Endodermal cell (in vitro differentiated cells): ENCODE measurements around the gene ADNP2. TPM values are rescaled to one million over a fixed set of nuclear protein-coding genes. Genes with fewer than 3 reads are reported as not detected.

Experiments used
- DNase-seq: peaks from one replicate; pipeline ENCODE4 v3.0.0-alpha.2; 2017
- H3K27ac ChIP-seq: 2 replicates; pipeline ENCODE4 v1.5.1; 2013; ENCODE audit warnings: mild to moderate bottlenecking, low read depth, low read length, moderate library complexity
- H3K27me3 ChIP-seq: 2 replicates; pipeline ENCODE4 v1.6.1; 2013; ENCODE audit warnings: mild to moderate bottlenecking, low read length, moderate library complexity; ENCODE audit not compliant: insufficient read depth, control insufficient read depth, poor library complexity, severe bottlenecking
- H3K36me3 ChIP-seq: 2 replicates; pipeline ENCODE4 v1.7.0; 2013; ENCODE audit warnings: mild to moderate bottlenecking, low read length, moderate library complexity; ENCODE audit not compliant: control insufficient read depth, insufficient read depth
- H3K4me1 ChIP-seq: one replicate; pipeline ENCODE4 v1.7.0; 2013; ENCODE audit warnings: low read length; ENCODE audit not compliant: control insufficient read depth, insufficient read depth
- H3K4me3 ChIP-seq: 2 replicates; pipeline ENCODE4 v1.5.1; 2013; ENCODE audit warnings: mild to moderate bottlenecking, low read length, moderate library complexity
- H3K9ac ChIP-seq: 2 replicates; pipeline ENCODE4 v1.6.1; 2013; ENCODE audit warnings: mild to moderate bottlenecking, low read length, moderate library complexity; ENCODE audit not compliant: poor library complexity, severe bottlenecking; ENCODE audit errors: extremely low read depth
- H3K9me3 ChIP-seq: 2 replicates; pipeline ENCODE4 v1.6.1; 2013; ENCODE audit warnings: mild to moderate bottlenecking, low read length, moderate library complexity; ENCODE audit not compliant: control insufficient read depth
- H3K27ac Mint-ChIP-seq: 2 replicates; pipeline ENCODE4 v1.8.0; 2020; ENCODE audit warnings: mixed read lengths
- H3K27me3 Mint-ChIP-seq: 2 replicates; pipeline ENCODE4 v1.8.0; 2021; ENCODE audit warnings: mild to moderate bottlenecking, mixed read lengths; ENCODE audit not compliant: insufficient read depth
- H3K36me3 Mint-ChIP-seq: 2 replicates; pipeline ENCODE4 v1.8.0; 2020; ENCODE audit warnings: low read depth, mixed read lengths
- H3K4me1 Mint-ChIP-seq: 2 replicates; pipeline ENCODE4 v1.8.0; 2020; ENCODE audit warnings: mixed read lengths
- H3K4me3 Mint-ChIP-seq: 2 replicates; pipeline ENCODE4 v1.8.0; 2020; ENCODE audit warnings: mild to moderate bottlenecking, moderate library complexity, mixed read lengths
- H3K9me3 Mint-ChIP-seq: 2 replicates; pipeline ENCODE4 v1.8.0; 2020; ENCODE audit warnings: mild to moderate bottlenecking, mixed read lengths
- WGBS, 2 experiments: methylation state at CpG; one replicate each; pipeline versions ENCODE4 v1.1.5 to v1.1.7; 2013; ENCODE audit warnings: missing lambda C conversion rate in 2 of 2, mixed read lengths in 1 of 2; ENCODE audit not compliant: insufficient coverage in 1 of 2, insufficient read length in 1 of 2; 5-methylcytosine and 5-hydroxymethylcytosine counted together
- total RNA-seq, 2 donors: library from RNA; stranded (reverse); fragmentation: NEBNext Ultra II Directional in 1 of 2; extraction: Animal tissue kit (Norgen Biotek cat#: 25700) in 1 of 2; gene quantifications; 2 replicates in 1 of 2; 3 replicates in 1 of 2; pipeline ENCODE4 v1.2.1, GENCODE V29; 2021
- TF ChIP-seq, protein P1 (sequence below): fragments of 200-600 bp; sonication (generic); conservative IDR thresholded peaks from 2 replicates; pipeline ENCODE4 v1.5.0; 2021; ENCODE audit warnings: antibody characterized with exemption, mild to moderate bottlenecking

The ADNP2 gene
- total RNA-seq, 2 donors from 2014 or later: 38.4 to 51.0 TPM

DNA sequence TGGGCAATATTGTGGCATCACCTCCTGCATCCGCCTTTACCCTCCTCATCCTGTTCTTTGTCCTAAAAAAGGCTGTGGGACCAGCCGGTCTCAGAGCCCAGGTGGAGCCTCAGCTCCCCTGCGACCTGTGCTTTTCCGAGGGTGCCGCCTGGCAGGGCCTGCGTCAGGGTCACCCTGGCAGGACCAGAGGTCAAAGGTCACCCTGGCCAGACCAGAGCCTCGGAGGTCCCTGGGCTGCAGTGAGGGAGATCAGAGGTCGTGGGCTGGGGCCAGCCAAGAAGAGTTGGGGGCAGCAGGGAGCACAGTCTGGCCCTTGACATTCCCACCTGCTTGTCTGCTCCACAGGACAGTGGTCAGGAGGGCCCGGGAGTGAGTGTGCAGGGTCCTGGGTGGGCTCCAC, 43.4 kb upstream of the ADNP2 start:
- no peak for DNase-seq

GRCh38 chr18:80067321-80067720, 41.7 kb upstream of the ADNP2 start:
- no peaks in the 10 kb centered on the region for H3K27me3 Mint-ChIP-seq
- Histone ChIP-seq H3K27me3 (no peaks in the 10 kb centered on the region), H3K9me3 (peaks cover 12% of the 10 kb centered on the region), H3K36me3 (no peaks in the 10 kb centered on the region), H3K9ac (no peak overlapping the region), H3K27ac (no peak overlapping the region), H3K4me3 (no peak overlapping the region), H3K4me1 (no peaks in the 10 kb centered on the region)
- no peak overlapping the region for H3K4me3 Mint-ChIP-seq
- peaks cover 5% of the 10 kb centered on the region for H3K4me1 Mint-ChIP-seq
- no peak overlapping the region for H3K27ac Mint-ChIP-seq
- 91 to 93% methylated on average over 5 to 8 of the region's 8 CpGs for WGBS, 2 experiments
- TF ChIP-seq, protein P1, sequence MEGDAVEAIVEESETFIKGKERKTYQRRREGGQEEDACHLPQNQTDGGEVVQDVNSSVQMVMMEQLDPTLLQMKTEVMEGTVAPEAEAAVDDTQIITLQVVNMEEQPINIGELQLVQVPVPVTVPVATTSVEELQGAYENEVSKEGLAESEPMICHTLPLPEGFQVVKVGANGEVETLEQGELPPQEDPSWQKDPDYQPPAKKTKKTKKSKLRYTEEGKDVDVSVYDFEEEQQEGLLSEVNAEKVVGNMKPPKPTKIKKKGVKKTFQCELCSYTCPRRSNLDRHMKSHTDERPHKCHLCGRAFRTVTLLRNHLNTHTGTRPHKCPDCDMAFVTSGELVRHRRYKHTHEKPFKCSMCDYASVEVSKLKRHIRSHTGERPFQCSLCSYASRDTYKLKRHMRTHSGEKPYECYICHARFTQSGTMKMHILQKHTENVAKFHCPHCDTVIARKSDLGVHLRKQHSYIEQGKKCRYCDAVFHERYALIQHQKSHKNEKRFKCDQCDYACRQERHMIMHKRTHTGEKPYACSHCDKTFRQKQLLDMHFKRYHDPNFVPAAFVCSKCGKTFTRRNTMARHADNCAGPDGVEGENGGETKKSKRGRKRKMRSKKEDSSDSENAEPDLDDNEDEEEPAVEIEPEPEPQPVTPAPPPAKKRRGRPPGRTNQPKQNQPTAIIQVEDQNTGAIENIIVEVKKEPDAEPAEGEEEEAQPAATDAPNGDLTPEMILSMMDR: no peak
- no peak for DNase-seq
- peaks cover 25% of the 10 kb centered on the region for H3K9me3 Mint-ChIP-seq
- H3K36me3 Mint-ChIP-seq: peaks cover 1% of the 10 kb centered on the region

More for the DNA sequence above, 43.4 kb upstream of the ADNP2 start:
- H3K9me3 ChIP-seq: peaks cover 24% of the 10 kb centered on the region
- TF ChIP-seq, protein P1: no peak
- no peaks in the 10 kb centered on the region for H3K36me3 ChIP-seq
- no peak overlapping the region for H3K9ac ChIP-seq
- Mint-ChIP-seq H3K27ac (no peak overlapping the region), H3K4me3 (no peak overlapping the region), H3K9me3 (peaks cover 37% of the 10 kb centered on the region), H3K27me3 (no peaks in the 10 kb centered on the region), H3K36me3 (peaks cover under 1% of the 10 kb centered on the region), H3K4me1 (peaks cover 5% of the 10 kb centered on the region)
- no peak overlapping the region for H3K4me3 ChIP-seq
- H3K27me3 ChIP-seq: no peaks in the 10 kb centered on the region
- 91 to 96% methylated on average over 5 to 9 of the region's 9 CpGs for WGBS, 2 experiments
- no peaks in the 10 kb centered on the region for H3K4me1 ChIP-seq
- H3K27ac ChIP-seq: no peak overlapping the region

DNA sequence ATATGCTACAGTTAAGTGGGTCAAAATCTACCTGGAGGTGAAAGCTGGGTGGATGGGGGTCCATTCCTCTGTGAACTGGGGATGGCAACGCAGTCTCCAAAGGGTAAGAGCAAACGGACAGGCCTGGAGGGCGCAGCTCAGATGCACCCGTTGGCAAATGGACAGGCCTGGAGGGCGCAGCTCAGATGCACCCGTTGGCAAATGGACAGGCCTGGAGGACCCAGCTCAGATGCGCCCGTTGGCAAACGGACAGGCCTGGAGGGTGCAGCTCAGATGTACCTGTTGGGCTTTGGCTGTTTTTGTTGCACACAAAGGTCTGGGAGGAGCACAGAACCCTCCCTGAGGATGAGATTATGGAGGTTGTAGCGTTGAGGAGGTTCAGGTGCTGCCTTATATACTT, 41.2 kb upstream of the ADNP2 start:
- H3K27me3 Mint-ChIP-seq: no peaks in the 10 kb centered on the region
- H3K4me3 Mint-ChIP-seq: no peak overlapping the region
- Histone ChIP-seq H3K4me3 (no peak overlapping the region), H3K4me1 (no peaks in the 10 kb centered on the region), H3K9ac (no peak overlapping the region), H3K27ac (no peak overlapping the region), H3K9me3 (peaks cover 6% of the 10 kb centered on the region), H3K27me3 (no peaks in the 10 kb centered on the region), H3K36me3 (no peaks in the 10 kb centered on the region)
- peaks cover 19% of the 10 kb centered on the region for H3K9me3 Mint-ChIP-seq
- peaks cover 1% of the 10 kb centered on the region for H3K36me3 Mint-ChIP-seq
- peaks cover 5% of the 10 kb centered on the region for H3K4me1 Mint-ChIP-seq
- H3K27ac Mint-ChIP-seq: no peak overlapping the region
- TF ChIP-seq, protein P1: no peak
- no peak for DNase-seq
- 82 to 94% methylated on average over 5 to 10 of the region's 10 CpGs for WGBS, 2 experiments
